Liver (tissue), 9 donors: Measurements from ENCODE around the gene FFAR1. TPM values are rescaled to one million over a fixed set of nuclear protein-coding genes. Genes with fewer than 3 reads are reported as not detected.

Experiments
- DNase-seq: peaks from one replicate; pipeline ENCODE4 v3.0.0-alpha.2; 2017; ENCODE audit warnings: low spot score
- H3K27ac ChIP-seq, 2 donors: one replicate each; pipeline ENCODE4 v1.7.0; 2013; ENCODE audit warnings: inconsistent platforms in 2 of 2, low read length in 2 of 2, control low read depth in 1 of 2, low read depth in 1 of 2, mild to moderate bottlenecking in 1 of 2
- H3K27me3 ChIP-seq, 4 donors: one replicate each; pipeline versions ENCODE4 v1.6.1 to v1.7.0; 2013; ENCODE audit warnings: low read length in 3 of 4, inconsistent platforms in 1 of 4, mild to moderate bottlenecking in 1 of 4, moderate library complexity in 1 of 4; ENCODE audit not compliant: control insufficient read depth in 4 of 4, insufficient read depth in 4 of 4
- H3K36me3 ChIP-seq, 4 donors: one replicate each; pipeline versions ENCODE4 v1.6.1 to v1.7.0; 2013; ENCODE audit warnings: low read length in 3 of 4, mild to moderate bottlenecking in 3 of 4, low read depth in 1 of 4, moderate library complexity in 1 of 4; ENCODE audit not compliant: control insufficient read depth in 4 of 4, insufficient read depth in 3 of 4
- H3K4me1 ChIP-seq, 4 donors: one replicate each; pipeline versions ENCODE4 v1.6.1 to v1.7.0; 2013; ENCODE audit warnings: low read length in 3 of 4, mild to moderate bottlenecking in 3 of 4, moderate library complexity in 1 of 4; ENCODE audit not compliant: control insufficient read depth in 4 of 4, insufficient read depth in 4 of 4
- H3K4me3 ChIP-seq, 3 donors: one replicate each; pipeline versions ENCODE4 v1.6.1 to v1.7.0; 2013; ENCODE audit warnings: low read length in 3 of 3, control low read depth in 1 of 3, low read depth in 1 of 3, mild to moderate bottlenecking in 1 of 3
- H3K9ac ChIP-seq, 2 donors: one replicate each; pipeline ENCODE4 v1.7.0; 2013; ENCODE audit warnings: low read length in 2 of 2, mild to moderate bottlenecking in 2 of 2, moderate library complexity in 2 of 2, control low read depth in 1 of 2, low read depth in 1 of 2
- H3K9me3 ChIP-seq, 4 donors: one replicate each; pipeline versions ENCODE4 v1.6.1 to v1.7.0; 2013; ENCODE audit warnings: low read length in 3 of 4; ENCODE audit not compliant: control insufficient read depth in 4 of 4
- EGR1 ChIP-seq, 2 donors: IDR thresholded peaks; 2 replicates each; pipeline ENCODE4 v1.6.1; 2016 to 2018; ENCODE audit warnings: antibody characterized with exemption in 2 of 2, low read depth in 2 of 2
- FOXA1 ChIP-seq: IDR thresholded peaks from 2 replicates; pipeline ENCODE4 v1.6.1; 2016; ENCODE audit warnings: antibody characterized with exemption
- FOXA2 ChIP-seq: IDR thresholded peaks from 2 replicates; pipeline ENCODE4 v1.6.1; 2016; ENCODE audit warnings: antibody characterized with exemption
- GABPA ChIP-seq, 2 donors: IDR thresholded peaks in 1 of 2; conservative IDR thresholded peaks in 1 of 2; 2 replicates each; pipeline ENCODE4 v1.6.1; 2016; ENCODE audit warnings: antibody characterized with exemption in 2 of 2, mild to moderate bottlenecking in 1 of 2, moderate library complexity in 1 of 2
- HNF4A ChIP-seq, 2 donors: conservative IDR thresholded peaks; 2 replicates each; pipeline ENCODE4 v1.6.1; 2016; ENCODE audit warnings: antibody characterized with exemption in 2 of 2, mild to moderate bottlenecking in 2 of 2
- HNF4G ChIP-seq: IDR thresholded peaks from 2 replicates; pipeline ENCODE4 v1.6.1; 2016; ENCODE audit warnings: antibody characterized with exemption
- JUND ChIP-seq, 2 donors: IDR thresholded peaks; 2 replicates each; pipeline ENCODE4 v1.6.1; 2016; ENCODE audit warnings: antibody characterized with exemption in 2 of 2
- NR2F2 ChIP-seq: IDR thresholded peaks from 2 replicates; pipeline ENCODE4 v1.6.1; 2016; ENCODE audit warnings: antibody characterized with exemption
- RAD21 ChIP-seq, 2 donors: IDR thresholded peaks; 2 replicates each; pipeline ENCODE4 v1.6.1; 2016; ENCODE audit warnings: antibody characterized with exemption in 2 of 2, mild to moderate bottlenecking in 2 of 2
- RXRA ChIP-seq, 2 donors: IDR thresholded peaks; 2 replicates each; pipeline ENCODE4 v1.6.1; 2017 to 2018; ENCODE audit warnings: antibody characterized with exemption in 2 of 2, mild to moderate bottlenecking in 1 of 2
- TAF1 ChIP-seq: conservative IDR thresholded peaks from 2 replicates; pipeline ENCODE4 v1.6.1; 2016; ENCODE audit warnings: antibody characterized with exemption, mild to moderate bottlenecking
- YY1 ChIP-seq: IDR thresholded peaks from 2 replicates; pipeline ENCODE4 v1.6.1; 2016; ENCODE audit warnings: antibody characterized with exemption, mild to moderate bottlenecking
- WGBS: extraction: QIAGEN DNeasy Blood & Tissue Kit; methylation state at CpG from one replicate; pipeline ENCODE4 v1.1.7; 2013; 5-methylcytosine and 5-hydroxymethylcytosine counted together
- polyA plus RNA-seq, 2 donors: library from polyadenylated mRNA; stranded (reverse) in 1 of 2; unstranded in 1 of 2; fragments of 200-250 nt in 1 of 2; fragments of >200 nt in 1 of 2; fragmentation: Nextera tagmentation in 1 of 2; extraction: Ambion mirVana in 1 of 2; gene quantifications; one replicate each; pipeline versions ENCODE4 v1.2.1 to v1.2.3, GENCODE V29; 2013 to 2015
- total RNA-seq, 2 donors: library from RNA; depleted of rRNA; stranded (reverse); fragments of >200 nt; gene quantifications; one replicate each; pipeline ENCODE4 v1.2.3, GENCODE V29; 2014
- TF ChIP-seq, protein P1 (sequence below): IDR thresholded peaks from 2 replicates; pipeline ENCODE4 v1.6.1; 2016; ENCODE audit warnings: antibody characterized with exemption
- TF ChIP-seq, protein P2 (sequence below): IDR thresholded peaks from 2 replicates; pipeline ENCODE4 v1.6.1; 2016; ENCODE audit warnings: antibody characterized with exemption, mild to moderate bottlenecking
- TF ChIP-seq, protein P3 (sequence below): fragments of 150-350 bp; IDR thresholded peaks from 2 replicates; pipeline ENCODE4 v1.5.1; 2017; ENCODE audit warnings: improper control_type of control experiment, low read depth, low read length; ENCODE audit not compliant: missing input control
- TF ChIP-seq, protein P4 (sequence below): IDR thresholded peaks from 2 replicates; pipeline ENCODE4 v1.6.1; 2016; ENCODE audit warnings: antibody characterized with exemption
- donor health status: healthy.
- donor health status: healthy.
- donor health status: healthy.
- donor health status: healthy.
- donor health status: healthy.

FFAR1 gene
- total and polyA plus RNA-seq, 4 donors: not detected

DNA sequence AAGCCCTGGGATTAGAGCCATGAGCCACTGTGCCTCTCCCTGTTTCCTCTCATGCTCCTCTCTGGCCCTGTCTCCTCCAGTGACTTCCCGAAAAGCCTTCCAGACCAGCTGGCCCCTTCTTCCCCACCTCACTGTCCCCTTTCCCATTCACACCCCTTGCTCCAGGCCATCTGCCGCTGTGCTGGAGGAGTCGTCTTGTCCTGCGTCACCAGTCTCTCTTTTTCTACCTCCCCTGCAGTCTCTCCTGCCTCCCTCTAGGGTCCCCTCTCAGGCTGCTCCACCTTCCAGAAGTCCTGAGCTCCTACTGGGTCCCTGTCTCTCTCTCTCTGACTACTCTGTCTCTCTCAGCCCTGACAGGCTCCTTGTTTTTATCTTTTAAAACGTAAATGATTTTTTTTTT, 5.3 kb upstream of the FFAR1 start:
- Histone ChIP-seq H3K4me3 (no peak overlapping the region), H3K27me3 (no peaks in the 10 kb centered on the region), H3K4me1 (no peaks in the 10 kb centered on the region), H3K27ac (no peak overlapping the region), H3K9ac (no peak overlapping the region), H3K36me3 (no peaks in the 10 kb centered on the region), H3K9me3 (no peaks in the 10 kb centered on the region)
- 87% methylated on average over 5 of the region's 5 CpGs for WGBS
- DNase-seq: no peak
- no peak for TF ChIP-seq NR2F2
- no peak for TF ChIP-seq FOXA1
- TF ChIP-seq TAF1: no peak

DNA sequence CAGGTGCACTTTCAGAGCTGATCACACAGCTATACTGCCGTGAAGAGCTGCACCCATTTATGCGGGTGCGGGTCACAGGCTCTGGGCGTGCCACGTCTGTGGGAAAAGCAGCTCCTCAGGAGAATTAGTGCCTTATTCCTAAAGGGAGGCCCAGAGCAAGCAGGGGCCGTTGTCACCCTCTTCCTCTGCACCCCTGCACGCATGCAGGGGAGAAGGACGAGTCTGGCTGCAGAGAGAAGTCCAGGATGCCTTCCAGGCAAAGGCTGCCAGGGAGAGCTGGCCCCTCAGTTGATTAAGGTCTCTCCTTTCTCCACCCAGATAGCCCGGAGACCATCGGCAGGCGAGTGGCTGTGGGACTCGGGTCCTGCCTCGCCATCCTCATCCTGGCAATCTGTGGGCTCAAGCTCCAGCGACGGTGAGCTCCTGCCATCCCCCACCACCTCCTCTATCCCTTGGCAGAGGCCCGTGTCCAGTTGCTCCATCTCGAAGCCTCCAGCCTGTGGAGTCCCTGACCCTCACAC, 3.1 kb upstream of the FFAR1 start:
- 88% methylated on average over 17 of the region's 17 CpGs for WGBS
- Histone ChIP-seq H3K4me3 (no peak overlapping the region), H3K27me3 (peaks cover 0 to 3% (median 0%) of the 10 kb centered on the region in 4 donors), H3K4me1 (no peaks in the 10 kb centered on the region), H3K9ac (no peak overlapping the region), H3K27ac (no peak overlapping the region), H3K36me3 (no peaks in the 10 kb centered on the region), H3K9me3 (no peaks in the 10 kb centered on the region)
- TF ChIP-seq JUND (IDR thresholded peaks at IDR 0.05): no peak
- no peak for TF ChIP-seq TAF1
- TF ChIP-seq YY1: no peak
- TF ChIP-seq, protein P1, sequence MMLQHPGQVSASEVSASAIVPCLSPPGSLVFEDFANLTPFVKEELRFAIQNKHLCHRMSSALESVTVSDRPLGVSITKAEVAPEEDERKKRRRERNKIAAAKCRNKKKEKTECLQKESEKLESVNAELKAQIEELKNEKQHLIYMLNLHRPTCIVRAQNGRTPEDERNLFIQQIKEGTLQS: no peak
- TF ChIP-seq RXRA (IDR thresholded peaks at IDR 0.05): no peak
- TF ChIP-seq, protein P2, sequence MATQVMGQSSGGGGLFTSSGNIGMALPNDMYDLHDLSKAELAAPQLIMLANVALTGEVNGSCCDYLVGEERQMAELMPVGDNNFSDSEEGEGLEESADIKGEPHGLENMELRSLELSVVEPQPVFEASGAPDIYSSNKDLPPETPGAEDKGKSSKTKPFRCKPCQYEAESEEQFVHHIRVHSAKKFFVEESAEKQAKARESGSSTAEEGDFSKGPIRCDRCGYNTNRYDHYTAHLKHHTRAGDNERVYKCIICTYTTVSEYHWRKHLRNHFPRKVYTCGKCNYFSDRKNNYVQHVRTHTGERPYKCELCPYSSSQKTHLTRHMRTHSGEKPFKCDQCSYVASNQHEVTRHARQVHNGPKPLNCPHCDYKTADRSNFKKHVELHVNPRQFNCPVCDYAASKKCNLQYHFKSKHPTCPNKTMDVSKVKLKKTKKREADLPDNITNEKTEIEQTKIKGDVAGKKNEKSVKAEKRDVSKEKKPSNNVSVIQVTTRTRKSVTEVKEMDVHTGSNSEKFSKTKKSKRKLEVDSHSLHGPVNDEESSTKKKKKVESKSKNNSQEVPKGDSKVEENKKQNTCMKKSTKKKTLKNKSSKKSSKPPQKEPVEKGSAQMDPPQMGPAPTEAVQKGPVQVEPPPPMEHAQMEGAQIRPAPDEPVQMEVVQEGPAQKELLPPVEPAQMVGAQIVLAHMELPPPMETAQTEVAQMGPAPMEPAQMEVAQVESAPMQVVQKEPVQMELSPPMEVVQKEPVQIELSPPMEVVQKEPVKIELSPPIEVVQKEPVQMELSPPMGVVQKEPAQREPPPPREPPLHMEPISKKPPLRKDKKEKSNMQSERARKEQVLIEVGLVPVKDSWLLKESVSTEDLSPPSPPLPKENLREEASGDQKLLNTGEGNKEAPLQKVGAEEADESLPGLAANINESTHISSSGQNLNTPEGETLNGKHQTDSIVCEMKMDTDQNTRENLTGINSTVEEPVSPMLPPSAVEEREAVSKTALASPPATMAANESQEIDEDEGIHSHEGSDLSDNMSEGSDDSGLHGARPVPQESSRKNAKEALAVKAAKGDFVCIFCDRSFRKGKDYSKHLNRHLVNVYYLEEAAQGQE: no peak
- TF ChIP-seq NR2F2: no peak
- TF ChIP-seq, protein P3, sequence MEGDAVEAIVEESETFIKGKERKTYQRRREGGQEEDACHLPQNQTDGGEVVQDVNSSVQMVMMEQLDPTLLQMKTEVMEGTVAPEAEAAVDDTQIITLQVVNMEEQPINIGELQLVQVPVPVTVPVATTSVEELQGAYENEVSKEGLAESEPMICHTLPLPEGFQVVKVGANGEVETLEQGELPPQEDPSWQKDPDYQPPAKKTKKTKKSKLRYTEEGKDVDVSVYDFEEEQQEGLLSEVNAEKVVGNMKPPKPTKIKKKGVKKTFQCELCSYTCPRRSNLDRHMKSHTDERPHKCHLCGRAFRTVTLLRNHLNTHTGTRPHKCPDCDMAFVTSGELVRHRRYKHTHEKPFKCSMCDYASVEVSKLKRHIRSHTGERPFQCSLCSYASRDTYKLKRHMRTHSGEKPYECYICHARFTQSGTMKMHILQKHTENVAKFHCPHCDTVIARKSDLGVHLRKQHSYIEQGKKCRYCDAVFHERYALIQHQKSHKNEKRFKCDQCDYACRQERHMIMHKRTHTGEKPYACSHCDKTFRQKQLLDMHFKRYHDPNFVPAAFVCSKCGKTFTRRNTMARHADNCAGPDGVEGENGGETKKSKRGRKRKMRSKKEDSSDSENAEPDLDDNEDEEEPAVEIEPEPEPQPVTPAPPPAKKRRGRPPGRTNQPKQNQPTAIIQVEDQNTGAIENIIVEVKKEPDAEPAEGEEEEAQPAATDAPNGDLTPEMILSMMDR: no peak
- TF ChIP-seq GABPA (IDR thresholded peaks at IDR 0.05 in 1 of 2, conservative IDR thresholded peaks at IDR 0.05 in 1 of 2): no peak
- TF ChIP-seq HNF4G: no peak
- TF ChIP-seq, protein P4, sequence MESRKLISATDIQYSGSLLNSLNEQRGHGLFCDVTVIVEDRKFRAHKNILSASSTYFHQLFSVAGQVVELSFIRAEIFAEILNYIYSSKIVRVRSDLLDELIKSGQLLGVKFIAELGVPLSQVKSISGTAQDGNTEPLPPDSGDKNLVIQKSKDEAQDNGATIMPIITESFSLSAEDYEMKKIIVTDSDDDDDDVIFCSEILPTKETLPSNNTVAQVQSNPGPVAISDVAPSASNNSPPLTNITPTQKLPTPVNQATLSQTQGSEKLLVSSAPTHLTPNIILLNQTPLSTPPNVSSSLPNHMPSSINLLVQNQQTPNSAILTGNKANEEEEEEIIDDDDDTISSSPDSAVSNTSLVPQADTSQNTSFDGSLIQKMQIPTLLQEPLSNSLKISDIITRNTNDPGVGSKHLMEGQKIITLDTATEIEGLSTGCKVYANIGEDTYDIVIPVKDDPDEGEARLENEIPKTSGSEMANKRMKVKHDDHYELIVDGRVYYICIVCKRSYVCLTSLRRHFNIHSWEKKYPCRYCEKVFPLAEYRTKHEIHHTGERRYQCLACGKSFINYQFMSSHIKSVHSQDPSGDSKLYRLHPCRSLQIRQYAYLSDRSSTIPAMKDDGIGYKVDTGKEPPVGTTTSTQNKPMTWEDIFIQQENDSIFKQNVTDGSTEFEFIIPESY: no peak
- TF ChIP-seq HNF4A (conservative IDR thresholded peaks at IDR 0.05): no peak
- no peak for TF ChIP-seq EGR1 (IDR thresholded peaks at IDR 0.05; ENCODE audit: low read depth in 2 of 2)
- TF ChIP-seq FOXA2: no peak
- no peak for TF ChIP-seq RAD21 (IDR thresholded peaks at IDR 0.05)
- TF ChIP-seq FOXA1: no peak
- DNase-seq: no peak
